Measurements from ENCODE around the gene CAMK1D.
"Not testable (repeated sequence)": the region's sequence is repeated elsewhere in the genome, so short reads cannot be mapped to it uniquely, and the experiment has no call there.

CAMK1D gene

DNA sequence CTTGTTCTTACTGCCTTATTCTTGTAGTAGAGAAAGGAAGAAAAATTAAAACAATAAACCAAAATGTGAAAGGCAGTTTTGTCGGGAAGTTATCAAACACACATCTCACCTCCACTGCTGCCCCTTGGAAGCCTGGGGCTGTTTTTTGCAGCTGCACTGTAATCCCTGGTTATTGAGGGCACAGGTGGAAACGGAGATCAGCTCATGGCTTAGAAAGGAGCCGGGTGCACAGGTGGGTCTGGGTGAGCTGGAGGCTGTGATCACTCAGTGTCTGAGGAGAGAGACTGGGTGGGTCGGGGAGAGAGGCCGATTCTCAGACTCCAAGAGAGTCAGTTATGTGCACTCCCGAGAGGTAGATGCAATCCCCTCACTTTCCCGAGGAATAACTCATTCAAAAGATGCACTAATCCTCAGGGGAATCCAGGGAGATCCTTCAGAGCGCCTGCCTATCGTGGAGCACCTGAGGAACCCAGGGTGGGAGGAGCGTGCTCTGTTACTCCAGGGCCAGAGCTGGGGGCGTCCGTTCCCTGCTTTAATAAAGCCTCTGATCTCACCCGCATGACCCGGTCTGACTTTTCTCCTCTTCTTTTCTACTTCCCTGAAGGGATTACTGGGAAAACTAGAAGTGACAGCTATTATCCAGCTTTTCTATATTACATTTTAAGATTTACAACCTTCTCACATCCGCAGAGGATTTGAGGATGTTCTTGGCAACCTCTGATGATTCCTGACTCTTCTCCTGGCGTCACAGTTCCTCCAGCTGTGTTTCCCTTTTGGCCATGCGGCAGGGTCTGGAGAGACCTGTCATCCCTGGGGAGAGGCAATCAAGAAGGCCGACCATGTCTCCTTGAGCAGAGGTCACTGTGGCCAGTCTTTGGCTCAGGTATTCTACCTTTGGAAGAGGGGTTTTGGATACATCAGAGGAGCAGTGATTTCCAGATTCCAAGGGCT is 82.1 kb downstream of the CAMK1D start:
- DNase-seq: no peak

DNA sequence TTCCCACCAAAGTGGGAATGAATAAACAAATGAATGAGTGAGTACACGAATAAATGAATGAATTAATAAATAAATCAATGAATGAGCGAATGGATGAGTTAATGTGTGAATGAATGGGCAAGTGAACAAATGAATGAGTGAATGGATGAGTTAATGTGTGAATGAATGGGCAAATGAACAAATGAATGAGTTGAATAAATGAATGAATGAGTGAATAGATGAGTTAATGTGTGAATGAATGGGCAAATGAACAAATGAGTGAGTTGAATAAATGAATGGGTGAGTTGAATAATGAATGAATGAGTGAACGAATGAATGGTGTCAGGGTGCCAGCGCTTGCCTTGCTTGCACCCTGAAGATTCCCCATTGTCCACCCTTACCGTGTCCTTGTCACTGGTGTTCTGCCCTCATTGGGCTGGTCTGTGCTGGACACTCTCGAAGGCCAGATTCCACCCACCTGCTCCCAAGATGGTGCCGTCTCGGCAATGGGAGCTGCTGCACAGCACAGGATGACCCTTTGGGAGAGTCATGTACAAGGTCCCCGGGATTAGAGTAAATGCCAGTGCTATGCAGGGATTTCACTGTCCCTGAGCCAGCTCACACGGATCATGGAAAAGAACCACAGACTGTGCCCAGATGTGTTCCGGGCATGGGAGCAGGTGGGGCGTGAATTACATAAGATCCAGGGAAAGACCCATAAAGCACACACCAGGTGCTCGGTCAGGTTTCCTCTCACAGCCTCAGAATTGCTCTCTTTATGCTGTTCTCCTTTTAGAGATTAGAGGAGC is 83.2 kb downstream of the CAMK1D start:
- no peak for DNase-seq

DNA sequence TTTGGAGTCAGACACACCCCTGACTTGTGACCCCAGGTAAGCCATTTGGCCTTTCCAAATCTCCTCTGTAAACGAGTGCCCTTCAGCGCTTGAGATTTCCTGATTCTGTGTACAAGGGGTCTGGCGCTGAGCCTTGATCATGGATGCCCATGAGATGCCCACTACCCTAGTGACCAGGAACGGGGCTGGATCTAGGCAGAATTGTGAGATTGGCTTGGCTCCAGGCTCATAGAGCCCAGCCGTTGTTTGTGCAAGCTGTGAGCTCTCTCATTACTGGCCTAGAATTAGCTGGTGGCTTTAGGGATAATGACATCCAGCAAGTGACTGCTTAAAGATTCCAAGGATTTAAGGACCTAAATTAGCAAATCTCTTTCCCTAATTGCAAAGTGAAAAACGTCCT is 84.9 kb downstream of the CAMK1D start:
- no peak for DNase-seq

DNA sequence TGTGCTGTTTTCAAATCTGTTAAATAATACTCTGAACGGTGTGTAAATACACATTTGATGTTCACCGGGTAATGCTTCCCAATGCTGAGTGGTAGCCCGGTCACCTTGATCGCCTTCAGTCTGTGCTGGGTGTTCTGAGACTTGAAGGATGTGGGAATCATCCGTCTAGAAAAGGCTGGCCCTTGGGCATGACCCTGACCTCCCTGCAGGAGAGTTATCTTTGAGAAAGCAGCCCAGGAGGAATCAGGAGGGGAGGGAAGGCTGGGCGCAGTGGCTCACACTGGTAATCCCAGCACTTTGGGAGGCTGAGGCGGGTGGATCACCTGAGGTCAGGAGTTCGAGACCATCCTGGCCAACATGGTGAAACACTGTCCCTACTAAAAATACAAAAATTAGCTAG is 85.3 kb downstream of the CAMK1D start:
- DNase-seq: not testable (repeated sequence)

DNA sequence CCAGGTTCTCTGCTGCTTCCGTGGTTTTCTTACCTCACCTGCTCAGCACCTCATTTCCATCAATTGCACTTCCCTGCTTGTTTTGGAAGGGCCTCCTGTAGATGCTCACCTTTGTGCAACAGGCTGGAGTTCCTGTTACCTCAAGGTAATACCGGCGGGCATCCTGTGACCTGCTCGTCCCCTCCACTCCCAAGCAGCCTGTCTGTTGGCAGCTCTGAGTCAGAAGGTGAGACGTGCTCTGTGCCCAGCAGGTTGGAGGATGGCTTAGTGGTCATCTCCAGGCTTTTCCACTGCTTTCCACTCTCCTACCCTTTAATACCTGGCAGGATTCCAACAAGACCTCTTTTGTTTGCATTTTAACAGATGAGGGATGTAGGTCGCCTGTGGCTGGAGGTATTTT is 86.0 kb downstream of the CAMK1D start:
- no peak for DNase-seq

GRCh38 chr10:12438919-12439692 is 89.8 kb downstream of the CAMK1D start:
- no peak for DNase-seq

GRCh38 chr10:12439767-12440166 is 90.4 kb downstream of the CAMK1D start:
- DNase-seq: not testable (repeated sequence)

DNA sequence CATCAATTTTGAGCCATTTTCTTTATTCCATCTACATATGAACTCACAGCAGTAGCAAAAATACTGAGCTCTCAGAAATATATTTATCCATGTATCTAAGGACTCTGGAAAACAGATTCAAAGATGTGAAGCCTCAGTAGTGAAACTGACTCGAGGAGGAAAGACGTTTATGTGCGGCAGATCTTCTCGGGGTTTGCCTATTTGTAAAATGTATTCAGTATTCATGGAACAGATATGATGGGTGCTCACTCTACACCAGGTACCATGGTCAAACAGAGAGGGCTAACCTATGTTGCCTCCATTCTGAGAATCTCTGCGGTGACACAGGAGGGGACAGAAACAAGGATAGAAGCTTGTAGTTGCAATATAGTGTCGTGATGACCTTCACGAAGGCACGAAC is 93.7 kb downstream of the CAMK1D start:
- DNase-seq: no peak

- no peak for DNase-seq
Observed at GRCh38 chr10:12444981-12445700, 95.8 kb downstream of the CAMK1D start.

DNA sequence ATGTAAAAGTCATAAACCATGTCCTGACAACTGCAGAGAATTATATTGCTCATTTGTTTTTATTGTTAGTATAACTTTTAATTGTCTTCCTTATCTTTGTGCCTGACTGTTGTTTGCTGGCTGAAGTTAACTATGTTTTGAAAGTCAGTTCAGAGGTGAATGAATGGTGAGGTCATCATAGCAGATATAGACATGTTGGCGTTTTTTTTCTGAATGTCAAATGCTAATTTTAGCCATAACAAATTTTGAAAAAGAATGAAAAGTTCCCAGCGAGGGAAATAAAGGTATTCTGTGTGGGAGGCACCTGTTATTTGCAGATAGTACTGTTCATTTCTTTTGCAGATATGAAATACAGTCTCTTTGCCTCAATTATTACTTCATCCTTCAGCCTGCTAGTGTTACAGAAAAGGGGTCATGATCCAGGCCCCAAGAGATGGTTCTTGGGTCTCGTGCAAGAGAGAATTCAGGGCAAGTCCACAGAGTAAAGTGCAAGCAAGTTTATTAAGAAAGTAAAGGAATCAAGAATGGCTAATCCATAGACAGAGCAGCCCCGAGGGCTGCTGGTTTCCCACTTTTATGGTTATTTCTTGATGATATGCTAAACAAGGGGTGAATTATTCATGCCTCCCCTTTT is 96.5 kb downstream of the CAMK1D start:
- DNase-seq: no peak

DNA sequence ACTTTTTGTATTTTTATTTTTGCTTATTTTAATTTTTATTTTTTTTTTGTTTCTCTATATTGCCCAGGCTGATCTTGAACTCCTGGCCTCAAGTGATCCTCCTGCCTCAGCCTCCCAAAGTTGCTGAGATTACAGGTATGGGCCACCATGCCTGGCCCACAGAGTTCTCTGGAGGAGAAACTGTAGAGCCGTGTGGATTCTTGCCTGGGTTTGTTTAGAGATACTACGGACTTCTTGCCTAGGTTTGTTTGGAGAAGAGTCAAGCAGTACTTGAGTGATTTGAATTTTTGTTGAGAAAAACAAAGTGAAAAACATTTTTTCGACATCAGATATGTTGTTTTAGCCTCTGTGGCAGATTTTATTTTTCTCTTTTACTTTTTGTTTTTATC is 99.0 kb downstream of the CAMK1D start:
- no peak for DNase-seq

DNA sequence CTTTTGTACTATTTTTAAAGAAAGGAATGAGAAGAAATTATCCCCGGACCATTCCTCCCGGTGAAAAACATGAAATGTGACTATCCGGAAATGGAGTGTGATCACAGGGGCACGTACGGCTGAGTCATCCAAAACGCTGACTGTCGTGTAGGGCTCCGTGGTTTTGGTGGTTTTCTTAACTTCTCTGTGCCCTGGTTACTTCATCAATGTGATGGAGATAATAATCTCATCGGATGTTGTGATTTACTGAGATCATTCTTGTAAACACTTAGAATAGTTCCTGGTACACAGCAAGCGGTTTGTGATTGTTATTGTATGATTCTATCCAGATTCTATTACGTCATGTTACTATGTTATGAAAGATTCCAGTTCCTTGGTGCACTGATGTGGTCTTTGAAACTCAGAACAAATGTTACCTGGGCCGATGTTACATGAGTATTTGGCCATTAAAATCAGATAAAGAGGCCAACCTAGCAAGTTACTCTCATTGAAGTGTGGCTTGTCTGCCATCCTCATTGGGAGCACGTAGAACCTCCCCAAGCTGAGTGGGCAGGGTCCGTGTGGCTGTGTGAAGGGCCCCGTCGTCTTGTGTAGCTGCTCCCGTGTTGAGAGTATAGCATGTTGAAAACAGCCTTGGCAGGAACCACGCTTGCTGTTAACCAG is 99.5 kb downstream of the CAMK1D start:
- DNase-seq: peak; percentile 52 to 54

DNA sequence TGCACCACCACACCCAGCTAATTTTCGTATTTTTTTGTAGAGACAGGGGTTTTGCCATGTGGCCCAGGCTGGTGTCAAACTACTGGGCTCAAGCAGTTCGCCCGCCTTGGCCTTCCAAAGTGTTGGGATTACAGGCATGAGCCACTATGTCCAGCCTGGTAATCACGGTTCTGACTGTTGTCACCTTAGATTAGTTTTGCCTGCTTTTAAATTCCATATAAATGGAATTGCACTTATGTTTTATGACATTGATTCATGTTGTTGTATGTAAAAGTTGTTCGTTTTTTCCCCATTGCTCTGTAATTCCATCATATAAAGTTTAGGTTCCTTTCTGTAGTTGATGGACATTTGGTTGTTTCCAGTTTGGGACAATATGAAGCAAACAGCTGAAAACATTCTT is 106.0 kb downstream of the CAMK1D start:
- DNase-seq: no peak

DNA sequence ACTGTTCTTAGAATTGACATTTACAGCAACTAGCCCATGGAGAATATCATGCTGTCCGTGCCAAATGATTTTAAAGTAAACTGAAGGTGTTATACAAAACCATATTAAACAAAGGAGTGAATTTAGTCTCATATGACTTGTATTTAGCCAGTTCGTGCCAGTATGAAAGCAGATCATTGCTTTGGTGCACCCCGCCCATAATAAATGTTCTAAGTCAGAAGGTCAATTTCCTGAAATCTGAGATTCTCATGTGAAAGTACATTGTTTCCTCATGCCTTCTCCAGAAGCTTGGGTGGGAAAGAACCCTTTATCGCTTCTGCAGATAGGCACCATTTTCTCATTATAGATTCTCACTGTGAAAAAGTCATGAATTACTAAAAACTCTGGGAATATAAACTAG is 106.4 kb downstream of the CAMK1D start:
- no peak for DNase-seq

- no peak for DNase-seq
Observed at GRCh38 chr10:12459340-12459739, 110.0 kb downstream of the CAMK1D start.

DNA sequence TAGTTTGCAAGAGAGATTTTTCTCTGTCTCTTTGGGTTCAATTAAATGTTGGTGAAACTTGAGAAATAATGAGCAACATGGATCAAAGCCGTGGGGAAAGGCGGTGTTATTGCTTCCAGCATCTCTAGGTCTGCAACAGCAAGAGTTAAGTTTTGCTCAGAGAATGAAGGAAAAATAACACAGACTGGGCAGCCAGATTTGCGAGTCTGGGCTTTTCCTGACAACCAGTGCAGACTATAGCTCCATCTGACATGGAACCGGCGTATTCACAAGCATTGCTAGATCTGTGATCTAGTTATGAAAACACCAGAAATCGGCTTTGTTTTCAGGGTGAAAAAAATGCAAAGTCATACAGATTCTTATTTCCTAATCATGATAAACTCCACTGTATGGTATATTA is 110.4 kb downstream of the CAMK1D start:
- DNase-seq: no peak

DNA sequence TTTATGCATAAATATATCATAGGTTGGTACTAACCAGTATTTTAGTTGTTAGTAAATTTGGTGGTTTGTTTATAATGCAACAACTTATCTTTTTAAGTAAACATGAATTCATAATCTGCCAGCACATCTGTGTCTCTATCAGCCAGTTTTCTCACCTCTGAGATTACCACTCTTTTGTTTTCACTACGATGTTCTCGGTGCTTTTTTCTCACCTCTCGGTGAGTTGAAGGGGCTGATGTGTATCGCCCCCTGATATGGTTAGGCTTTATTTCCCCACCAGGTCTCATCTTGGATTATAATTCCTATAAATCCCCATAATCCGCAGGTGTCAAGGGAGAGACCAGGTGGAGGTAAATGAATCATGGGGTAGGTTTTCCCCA is 114.1 kb downstream of the CAMK1D start:
- DNase-seq: no peak

DNA sequence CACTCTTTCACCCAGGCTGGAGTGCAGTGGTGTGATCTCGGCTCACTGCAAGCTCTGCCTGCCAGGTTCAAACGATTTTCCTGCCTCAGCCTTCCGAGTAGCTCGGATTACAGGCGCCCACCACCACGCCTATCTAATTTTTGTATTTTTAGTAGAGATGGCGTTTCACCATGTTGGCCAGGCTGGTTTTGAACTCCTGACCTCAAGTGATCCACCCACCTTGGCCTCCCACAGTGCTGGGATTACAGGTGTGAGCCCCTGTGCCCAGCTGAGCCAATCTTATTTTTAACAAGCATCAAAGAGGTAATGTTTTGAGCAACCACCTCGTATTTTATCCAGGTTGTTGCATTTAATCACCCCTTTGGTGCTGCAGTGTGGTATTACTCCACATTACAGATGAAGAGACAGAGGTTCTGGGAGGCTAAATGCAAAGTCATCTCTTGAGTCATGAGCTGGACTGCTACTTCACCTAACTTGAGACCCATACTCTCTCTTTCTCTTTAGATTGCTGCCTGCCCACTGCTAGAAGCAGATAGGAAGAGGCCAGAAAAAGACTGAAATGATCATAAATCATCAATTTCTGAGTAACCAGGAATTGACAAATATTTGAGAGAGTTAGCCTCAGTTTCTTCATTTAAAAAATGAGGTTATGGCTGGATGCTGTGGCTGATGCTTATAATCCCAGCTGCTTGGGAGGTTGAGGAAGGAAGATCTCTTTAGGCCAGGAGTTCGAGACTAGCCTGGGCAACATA is 116.2 kb downstream of the CAMK1D start:
- no peak for DNase-seq

DNA sequence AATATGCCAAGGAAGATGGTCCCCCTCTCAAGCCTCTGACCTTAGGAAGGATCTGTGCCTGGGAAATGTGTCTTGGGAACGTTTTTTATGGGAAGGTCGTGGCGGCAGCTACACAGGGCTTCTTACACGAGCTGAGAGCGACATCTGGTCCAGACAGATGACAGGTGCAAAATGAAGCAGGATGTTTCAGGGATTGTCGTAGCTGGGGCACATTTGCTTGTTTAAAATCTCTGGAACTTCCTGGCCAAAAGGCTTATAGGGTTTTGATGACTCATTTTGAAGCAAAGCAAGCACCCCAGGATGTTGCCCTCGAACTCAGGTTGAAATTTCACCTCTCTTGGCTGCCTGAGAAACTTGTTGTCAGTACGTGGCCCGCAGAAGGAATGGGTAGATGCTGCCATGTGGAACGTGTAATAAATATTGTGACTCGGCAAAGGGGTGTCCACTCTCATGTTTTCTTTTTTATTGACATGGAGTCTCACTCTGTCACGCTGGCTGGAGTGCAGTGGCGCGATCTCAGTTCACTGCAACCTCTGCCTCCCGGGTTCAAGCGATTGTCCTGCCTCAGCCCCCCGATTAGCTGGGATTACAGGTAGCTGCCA is 117.5 kb downstream of the CAMK1D start:
- DNase-seq: no peak

GRCh38 chr10:12469345-12469744 is 120.0 kb downstream of the CAMK1D start:
- no peak for DNase-seq
